NCI-H748 treated with DMSO at 0.1 percent for 48 hours (cell line): ENCODE data around the gene TRPV2.

ENCODE experiments used
- DNase-seq: peaks from one replicate; lab custom pipeline; 2025; lab: John Stamatoyannopoulos, UW

Gene TRPV2

GRCh38 chr17:16459271-16459670 is 43.9 kb downstream of the TRPV2 start:
- no peak for DNase-seq

- DNase-seq: no peak
These were observed 44.6 kb downstream of the TRPV2 start for GRCh38 chr17:16459855-16460550.

- no peak for DNase-seq
These were observed 45.6 kb downstream of the TRPV2 start for GRCh38 chr17:16460796-16461605.

- DNase-seq: no peak
These were observed 46.2 kb downstream of the TRPV2 start for GRCh38 chr17:16461606-16461866.

- DNase-seq: no peak
These were observed 46.9 kb downstream of the TRPV2 start for GRCh38 chr17:16462070-16462864.

- DNase-seq: no peak
These were observed 48.3 kb downstream of the TRPV2 start for GRCh38 chr17:16463358-16464302.

GRCh38 chr17:16464303-16465051 is 49.1 kb downstream of the TRPV2 start:
- no peak for DNase-seq

GRCh38 chr17:16465052-16465312 is 49.6 kb downstream of the TRPV2 start:
- DNase-seq: no peak

GRCh38 chr17:16465861-16466338 is 50.5 kb downstream of the TRPV2 start:
- no peak for DNase-seq

- DNase-seq: no peak
These were observed 51.0 kb downstream of the TRPV2 start for GRCh38 chr17:16466407-16466806.

GRCh38 chr17:16467044-16467443 is 51.7 kb downstream of the TRPV2 start:
- no peak for DNase-seq

- no peak for DNase-seq
These were observed 52.5 kb downstream of the TRPV2 start for GRCh38 chr17:16467886-16468285.

GRCh38 chr17:16468428-16468992 is 53.1 kb downstream of the TRPV2 start:
- DNase-seq: no peak

- DNase-seq: no peak
These were observed 54.9 kb downstream of the TRPV2 start for GRCh38 chr17:16470265-16470664.

- DNase-seq: no peak
These were observed 55.9 kb downstream of the TRPV2 start for GRCh38 chr17:16471295-16471694.

GRCh38 chr17:16472539-16472938 is 57.2 kb downstream of the TRPV2 start:
- no peak for DNase-seq

- no peak for DNase-seq
These were observed 58.0 kb downstream of the TRPV2 start for GRCh38 chr17:16473044-16474011.

- DNase-seq: no peak
These were observed 58.8 kb downstream of the TRPV2 start for GRCh38 chr17:16474012-16474725.

- DNase-seq: no peak
These were observed 59.9 kb downstream of the TRPV2 start for GRCh38 chr17:16475179-16475704.
